Urothelium cell line (cell line): ENCODE data around the gene RNF182.

Experiments used
- DNase-seq: peaks from one replicate; pipeline ENCODE4 v3.0.0; 2011; ENCODE audit warnings: low spot score, mixed read lengths
- FAIRE-seq: peaks from 2 replicates; lab custom pipeline; 2011; peaks lifted over from hg19 to GRCh38; lab: Jason Lieb, UNC

RNF182 gene

GRCh38 chr6:14026831-14027539, 102.2 kb downstream of the RNF182 start:
- DNase-seq (no peak), FAIRE-seq (no peak)

- no peak for DNase-seq
- FAIRE-seq = no peak
Measured at GRCh38 chr6:14028631-14029030, 103.9 kb downstream of the RNF182 start.

- FAIRE-seq = no peak
Measured at GRCh38 chr6:14029605-14030004, 104.9 kb downstream of the RNF182 start.

More at GRCh38 chr6:14029605-14030004, 104.9 kb downstream of the RNF182 start:
- no peak for DNase-seq
